ENCODE measurements around the gene TMEM218.

- TF ChIP-seq, protein P1, sequence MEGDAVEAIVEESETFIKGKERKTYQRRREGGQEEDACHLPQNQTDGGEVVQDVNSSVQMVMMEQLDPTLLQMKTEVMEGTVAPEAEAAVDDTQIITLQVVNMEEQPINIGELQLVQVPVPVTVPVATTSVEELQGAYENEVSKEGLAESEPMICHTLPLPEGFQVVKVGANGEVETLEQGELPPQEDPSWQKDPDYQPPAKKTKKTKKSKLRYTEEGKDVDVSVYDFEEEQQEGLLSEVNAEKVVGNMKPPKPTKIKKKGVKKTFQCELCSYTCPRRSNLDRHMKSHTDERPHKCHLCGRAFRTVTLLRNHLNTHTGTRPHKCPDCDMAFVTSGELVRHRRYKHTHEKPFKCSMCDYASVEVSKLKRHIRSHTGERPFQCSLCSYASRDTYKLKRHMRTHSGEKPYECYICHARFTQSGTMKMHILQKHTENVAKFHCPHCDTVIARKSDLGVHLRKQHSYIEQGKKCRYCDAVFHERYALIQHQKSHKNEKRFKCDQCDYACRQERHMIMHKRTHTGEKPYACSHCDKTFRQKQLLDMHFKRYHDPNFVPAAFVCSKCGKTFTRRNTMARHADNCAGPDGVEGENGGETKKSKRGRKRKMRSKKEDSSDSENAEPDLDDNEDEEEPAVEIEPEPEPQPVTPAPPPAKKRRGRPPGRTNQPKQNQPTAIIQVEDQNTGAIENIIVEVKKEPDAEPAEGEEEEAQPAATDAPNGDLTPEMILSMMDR (IDR thresholded peaks at IDR 0.05), result no peak
- TF ChIP-seq POLR2AphosphoS5 (IDR thresholded peaks at IDR 0.05), result no peak
- TF ChIP-seq EP300 (IDR thresholded peaks at IDR 0.05), result no peak
- no peak for TF ChIP-seq POLR2A (IDR thresholded peaks at IDR 0.05)
Observed at GRCh38 chr11:125102025-125102424, 9.4 kb downstream of the TMEM218 start.

Data from suprapubic skin (tissue), 4 donors.